MCF 10A (cell line): ENCODE measurements around the gene PTTG1IP. TPM values are rescaled to one million over a fixed set of nuclear protein-coding genes. Genes with fewer than 3 reads are reported as not detected.
A peak's percentile ranks its signal among the peaks of the same experiment; 100 is the strongest.

Experiments used
- BruUV-seq: library from RNA; stranded (reverse); fragments of 400-500 nt; replicated peaks from 2 replicates; lab custom pipeline; 2021; lab: Mats Ljungman, UMichigan
- CTCF ChIA-PET: fragments of 300-600 bp; sonication (Branson Sonifier 250); formaldehyde crosslinking; extraction: SDS; loops from one replicate; lab custom pipeline; 2021; ENCODE audit warnings: antibody characterized with exemption, inconsistent platforms; lab: Yijun Ruan, JAX
- POLR2A ChIA-PET: fragments of 300-600, 350-650 bp; sonication (Branson Sonifier 250); formaldehyde crosslinking; extraction: SDS; loops from one replicate; lab custom pipeline; 2020; ENCODE audit warnings: antibody characterized with exemption, inconsistent platforms; lab: Yijun Ruan, JAX
- DNase-seq: peaks from one replicate; pipeline ENCODE4 v3.0.0-alpha.2; 2018; ENCODE audit not compliant: unreplicated experiment
- H3K27ac Mint-ChIP-seq: one replicate; pipeline ENCODE4 v1.8.0; 2022; ENCODE audit warnings: mild to moderate bottlenecking, low read depth, mixed read lengths; ENCODE audit not compliant: unreplicated experiment
- H3K27me3 Mint-ChIP-seq: one replicate; pipeline ENCODE4 v1.8.0; 2022; ENCODE audit warnings: mixed read lengths; ENCODE audit not compliant: insufficient read depth, unreplicated experiment
- H3K36me3 Mint-ChIP-seq: one replicate; pipeline ENCODE4 v1.8.0; 2022; ENCODE audit warnings: mild to moderate bottlenecking, moderate library complexity, mixed read lengths; ENCODE audit not compliant: insufficient read depth, unreplicated experiment
- H3K4me1 Mint-ChIP-seq: one replicate; pipeline ENCODE4 v1.8.0; 2022; ENCODE audit warnings: mixed read lengths; ENCODE audit not compliant: insufficient read depth, unreplicated experiment
- H3K4me3 Mint-ChIP-seq: one replicate; pipeline ENCODE4 v1.8.0; 2022; ENCODE audit warnings: mild to moderate bottlenecking, moderate library complexity, mixed read lengths; ENCODE audit not compliant: unreplicated experiment
- H3K9me3 Mint-ChIP-seq: one replicate; pipeline ENCODE4 v1.8.0; 2022; ENCODE audit warnings: mixed read lengths; ENCODE audit not compliant: unreplicated experiment
- intact Hi-C: fragments of 100-400 bp; cut with micrococcal nuclease; formaldehyde crosslinking; loops from 2 replicates; pipeline ENCODE4 v1.14.1; 2022
- total RNA-seq: library from RNA; stranded (reverse); gene quantifications from 2 replicates; pipeline ENCODE4 v1.2.3, GENCODE V29; 2022
- TF ChIP-seq, protein P1 (sequence below): fragments of 200-600 bp; IDR thresholded peaks from one replicate; pipeline ENCODE4 v1.8.0; 2022; ENCODE audit warnings: antibody characterized with exemption, mild to moderate bottlenecking; ENCODE audit not compliant: unreplicated experiment

The PTTG1IP gene
- total RNA-seq, 1 experiment from 2014 or later: 338 TPM

DNA sequence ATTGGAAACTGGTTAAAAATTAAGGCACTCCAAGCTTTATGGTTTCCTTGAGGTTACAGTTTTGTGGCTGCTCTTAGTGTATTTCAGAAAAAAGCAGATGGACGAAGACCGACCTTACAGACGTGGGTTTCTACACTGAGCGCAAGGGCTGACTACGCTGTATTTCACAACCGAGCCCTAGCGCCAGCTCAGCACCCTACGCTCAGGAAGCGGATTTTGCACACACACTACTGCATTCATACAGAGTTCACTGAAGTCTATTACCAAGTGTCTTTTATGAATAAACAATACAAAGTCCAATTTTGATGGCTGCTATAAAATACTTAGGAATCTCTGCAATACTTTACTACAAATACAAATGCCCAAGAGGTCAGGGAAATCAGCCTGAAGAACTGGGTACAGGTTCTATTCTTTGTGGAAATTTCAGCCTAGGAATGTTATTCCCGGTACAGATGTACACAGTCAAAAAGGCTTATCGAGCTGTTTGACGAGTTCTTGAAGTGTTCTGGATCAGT is 23.8 kb downstream of the PTTG1IP start:
- H3K27me3 Mint-ChIP-seq: no peaks in the 10 kb centered on the region
- BruUV-seq: TSS peak; percentile 52
- H3K36me3 Mint-ChIP-seq: peaks cover 84% of the 10 kb centered on the region
- H3K4me3 Mint-ChIP-seq: no peak overlapping the region
- DNase-seq: no peak
- intact Hi-C loops: no loop called here
- CTCF ChIA-PET: no interaction called here
- TF ChIP-seq, protein P1, sequence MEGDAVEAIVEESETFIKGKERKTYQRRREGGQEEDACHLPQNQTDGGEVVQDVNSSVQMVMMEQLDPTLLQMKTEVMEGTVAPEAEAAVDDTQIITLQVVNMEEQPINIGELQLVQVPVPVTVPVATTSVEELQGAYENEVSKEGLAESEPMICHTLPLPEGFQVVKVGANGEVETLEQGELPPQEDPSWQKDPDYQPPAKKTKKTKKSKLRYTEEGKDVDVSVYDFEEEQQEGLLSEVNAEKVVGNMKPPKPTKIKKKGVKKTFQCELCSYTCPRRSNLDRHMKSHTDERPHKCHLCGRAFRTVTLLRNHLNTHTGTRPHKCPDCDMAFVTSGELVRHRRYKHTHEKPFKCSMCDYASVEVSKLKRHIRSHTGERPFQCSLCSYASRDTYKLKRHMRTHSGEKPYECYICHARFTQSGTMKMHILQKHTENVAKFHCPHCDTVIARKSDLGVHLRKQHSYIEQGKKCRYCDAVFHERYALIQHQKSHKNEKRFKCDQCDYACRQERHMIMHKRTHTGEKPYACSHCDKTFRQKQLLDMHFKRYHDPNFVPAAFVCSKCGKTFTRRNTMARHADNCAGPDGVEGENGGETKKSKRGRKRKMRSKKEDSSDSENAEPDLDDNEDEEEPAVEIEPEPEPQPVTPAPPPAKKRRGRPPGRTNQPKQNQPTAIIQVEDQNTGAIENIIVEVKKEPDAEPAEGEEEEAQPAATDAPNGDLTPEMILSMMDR: no peak
- no peaks in the 10 kb centered on the region for H3K4me1 Mint-ChIP-seq
- POLR2A ChIA-PET: interaction anchor here (1.1 kb wide), 1 partner anchor 26 kb away, joined by 4 read pairs; no protein-coding TSS in a partner anchor
- H3K9me3 Mint-ChIP-seq: no peaks in the 10 kb centered on the region
- no peak overlapping the region for H3K27ac Mint-ChIP-seq

DNA sequence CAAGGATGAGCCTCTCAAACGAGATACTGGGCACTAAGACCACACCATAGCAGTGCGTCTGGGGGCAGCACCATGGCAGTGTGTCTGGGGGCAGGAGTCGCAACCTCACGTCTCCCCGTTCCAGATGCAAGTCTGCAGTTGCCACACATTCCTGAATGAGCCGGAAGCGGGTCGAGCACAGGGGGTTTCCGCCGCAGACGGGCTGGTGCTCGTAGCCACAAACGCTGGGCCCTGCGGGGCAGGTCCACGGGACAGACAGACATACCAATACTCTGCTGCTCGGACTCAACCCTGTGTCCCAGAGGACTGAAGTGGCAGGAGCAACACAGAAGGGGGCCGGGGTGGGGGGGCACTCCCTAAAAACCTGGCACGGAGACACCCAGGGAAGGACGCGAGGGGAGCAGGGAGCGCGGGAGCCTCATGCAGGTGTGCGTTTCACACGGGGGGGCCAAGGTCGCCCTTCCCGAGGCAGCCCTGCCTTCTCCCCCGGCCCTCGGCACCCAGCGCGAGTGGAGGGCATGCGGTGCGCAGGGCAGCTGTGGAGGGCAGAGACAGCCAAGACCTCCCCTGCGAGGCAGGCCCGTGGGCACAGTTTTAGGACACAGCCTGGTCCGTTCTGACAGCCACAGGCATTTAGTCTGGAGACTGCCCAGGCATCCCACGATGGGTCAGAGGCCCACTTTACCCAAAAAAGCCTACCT is 24.5 kb downstream of the PTTG1IP start:
- no TSS peak for BruUV-seq
- no peak overlapping the region for H3K4me3 Mint-ChIP-seq
- no peaks in the 10 kb centered on the region for H3K4me1 Mint-ChIP-seq
- no peak overlapping the region for H3K27ac Mint-ChIP-seq
- no peak for DNase-seq
- TF ChIP-seq, protein P1: no peak
- no peaks in the 10 kb centered on the region for H3K27me3 Mint-ChIP-seq
- no peaks in the 10 kb centered on the region for H3K9me3 Mint-ChIP-seq
- ChIA-PET CTCF (interaction anchor here (0.7 to 1.2 kb wide), 2 partner anchors 33 to 101 kb away, joined by 3 read pairs; no protein-coding TSS in a partner anchor), POLR2A (no interaction called here)
- intact Hi-C loops: no loop called here
- H3K36me3 Mint-ChIP-seq: peaks cover 82% of the 10 kb centered on the region

DNA sequence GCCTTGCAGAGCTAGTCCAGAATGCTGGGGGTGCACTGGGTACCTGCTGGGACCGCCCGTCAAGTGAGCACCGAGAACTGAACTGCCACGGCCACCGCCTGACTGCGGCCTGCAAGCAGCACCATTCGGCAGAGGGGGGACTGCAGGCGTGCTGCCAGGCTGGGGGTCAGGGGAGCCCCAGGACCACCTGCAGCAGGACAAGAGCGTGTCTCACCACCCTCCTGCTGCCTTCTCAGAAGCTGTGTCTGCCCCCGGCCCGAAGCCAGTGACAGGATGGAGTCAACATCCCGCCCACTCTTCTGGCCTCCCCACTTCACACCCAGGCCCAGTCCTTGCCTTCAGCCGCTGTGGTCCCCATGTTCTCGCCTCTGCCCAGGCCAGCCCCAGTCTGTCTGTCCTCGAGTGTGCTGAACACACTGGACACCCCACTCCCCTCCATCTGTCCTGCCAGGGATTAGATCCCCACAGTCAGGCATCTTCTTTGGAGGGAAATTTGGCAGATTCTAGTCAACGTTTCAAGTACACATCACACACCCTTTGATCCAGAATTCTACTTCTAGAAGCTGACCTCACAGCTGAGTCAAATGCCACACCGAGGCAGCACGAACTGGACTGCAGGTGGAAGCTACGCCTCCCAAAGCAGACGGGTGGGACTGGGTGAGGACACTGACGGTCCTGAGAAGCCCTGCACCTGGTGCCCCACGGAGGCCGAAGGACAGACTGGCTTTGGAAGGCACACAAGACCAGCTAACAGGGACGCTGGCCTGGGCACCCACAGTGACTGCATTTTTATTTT is 26.0 kb downstream of the PTTG1IP start:
- intact Hi-C loops: loop anchor here (2.0 kb wide), 2 partner anchors 25 to 47 kb away; partner anchors contain the start of genes PTTG1IP and UBE2G2
- H3K27ac Mint-ChIP-seq: no peak overlapping the region
- H3K4me1 Mint-ChIP-seq: no peaks in the 10 kb centered on the region
- DNase-seq: no peak
- H3K36me3 Mint-ChIP-seq: peaks cover 67% of the 10 kb centered on the region
- CTCF ChIA-PET: interaction anchor here (1.2 to 2.0 kb wide), 2 partner anchors 10 to 103 kb away, joined by 3 to 4 read pairs; no protein-coding TSS in a partner anchor
- POLR2A ChIA-PET: interaction anchor here (0.6 to 1.1 kb wide), 4 partner anchors 24 to 509 kb away, joined by 3 to 4 read pairs (median 3); partner anchors contain the start of gene CFAP410
- TF ChIP-seq, protein P1: no peak
- no TSS peak for BruUV-seq
- no peaks in the 10 kb centered on the region for H3K27me3 Mint-ChIP-seq
- no peaks in the 10 kb centered on the region for H3K9me3 Mint-ChIP-seq
- no peak overlapping the region for H3K4me3 Mint-ChIP-seq
